ENCODE results near the gene SLAMF9.
A peak's percentile ranks its signal among the peaks of the same experiment; 100 is the strongest.

SLAMF9 gene

GRCh38 chr1:159949123-159949522 is 4.9 kb downstream of the SLAMF9 start:
- peaks cover 14% of the 10 kb centered on the region for H3K4me1 ChIP-seq
- no peaks in the 10 kb centered on the region for H3K9me3 ChIP-seq
- in situ Hi-C loops (cut with MboI; ENCODE audit: low sequenced_read_pairs) = loop anchor here (25.0 kb wide), 2 partner anchors 288 to 413 kb away; partner anchors contain the start of gene NHLH1
- no peaks in the 10 kb centered on the region for H3K27me3 ChIP-seq (ENCODE audit: low read depth)
- H3K4me3 ChIP-seq = no peak overlapping the region
- no peaks in the 10 kb centered on the region for H3K36me3 ChIP-seq (replicated peaks)
- no peak for DNase-seq (ENCODE audit: low spot score in 2 of 2)

GRCh38 chr1:159947942-159948341 is 6.1 kb downstream of the SLAMF9 start:
- Histone ChIP-seq H3K36me3 (replicated peaks) (no peaks in the 10 kb centered on the region), H3K4me3 (no peak overlapping the region), H3K9me3 (no peaks in the 10 kb centered on the region), H3K4me1 (peaks cover 14% of the 10 kb centered on the region), H3K27me3 (ENCODE audit: low read depth) (no peaks in the 10 kb centered on the region)
- DNase-seq (ENCODE audit: low spot score in 2 of 2) = no peak
- in situ Hi-C loops (cut with MboI; ENCODE audit: low sequenced_read_pairs) = loop anchor here (25.0 kb wide), 2 partner anchors 289 to 414 kb away; partner anchors contain the start of gene NHLH1

- DNase-seq (ENCODE audit: low spot score in 2 of 2) = no peak
- in situ Hi-C loops (cut with MboI; ENCODE audit: low sequenced_read_pairs) = loop anchor here (25.0 kb wide), 2 partner anchors 291 to 416 kb away; partner anchors contain the start of gene NHLH1
- peak overlapping the region; percentile 43 for H3K4me3 ChIP-seq
- no peaks in the 10 kb centered on the region for H3K36me3 ChIP-seq (replicated peaks)
- H3K4me1 ChIP-seq = peaks cover 14% of the 10 kb centered on the region
- no peaks in the 10 kb centered on the region for H3K9me3 ChIP-seq
- H3K27me3 ChIP-seq (ENCODE audit: low read depth) = no peaks in the 10 kb centered on the region
Observed at GRCh38 chr1:159946242-159947187, 7.5 kb downstream of the SLAMF9 start.

GRCh38 chr1:159945483-159946241 is 8.4 kb downstream of the SLAMF9 start, which contains the start of gene IGSF9:
Gene IGSF9 (minus strand): TSS chr1:159945613. CDS start chr1:159943454, 2,159 bp downstream.
- H3K9me3 ChIP-seq = no peaks in the 10 kb centered on the region
- H3K4me1 ChIP-seq = peaks cover 14% of the 10 kb centered on the region
- peak; percentile 89 to 96 for DNase-seq (ENCODE audit: low spot score in 2 of 2)
- H3K27me3 ChIP-seq (ENCODE audit: low read depth) = no peaks in the 10 kb centered on the region
- H3K4me3 ChIP-seq = peak within 1 kb of the TSS; percentile 43
- H3K36me3 ChIP-seq (replicated peaks) = no peaks in the 10 kb centered on the region
- in situ Hi-C loops (cut with MboI; ENCODE audit: low sequenced_read_pairs) = loop anchor here (25.0 kb wide), 2 partner anchors 292 to 417 kb away; partner anchors contain the start of gene NHLH1

GRCh38 chr1:159944623-159945455 is 9.2 kb downstream of the SLAMF9 start:
- H3K36me3 ChIP-seq (replicated peaks) = no peaks in the 10 kb centered on the region
- no peak for DNase-seq (ENCODE audit: low spot score in 2 of 2)
- H3K4me3 ChIP-seq = peak overlapping the region; percentile 43
- in situ Hi-C loops (cut with MboI; ENCODE audit: low sequenced_read_pairs) = loop anchor here (25.0 kb wide), 2 partner anchors 292 to 417 kb away; partner anchors contain the start of gene NHLH1
- H3K4me1 ChIP-seq = peaks cover 18% of the 10 kb centered on the region
- H3K27me3 ChIP-seq (ENCODE audit: low read depth) = no peaks in the 10 kb centered on the region
- no peaks in the 10 kb centered on the region for H3K9me3 ChIP-seq

GRCh38 chr1:159943908-159944622 is 10.0 kb downstream of the SLAMF9 start:
- Histone ChIP-seq H3K9me3 (no peaks in the 10 kb centered on the region), H3K36me3 (replicated peaks) (no peaks in the 10 kb centered on the region), H3K4me1 (peaks cover 21% of the 10 kb centered on the region), H3K4me3 (no peak overlapping the region), H3K27me3 (ENCODE audit: low read depth) (no peaks in the 10 kb centered on the region)
- in situ Hi-C loops (cut with MboI; ENCODE audit: low sequenced_read_pairs) = loop anchor here (25.0 kb wide), 2 partner anchors 293 to 418 kb away; partner anchors contain the start of gene NHLH1
- no peak for DNase-seq (ENCODE audit: low spot score in 2 of 2)

GRCh38 chr1:159943278-159943640 is 10.8 kb downstream of the SLAMF9 start:
- DNase-seq (ENCODE audit: low spot score in 2 of 2) = no peak
- in situ Hi-C loops (cut with MboI; ENCODE audit: low sequenced_read_pairs) = loop anchor here (25.0 kb wide), 2 partner anchors 294 to 419 kb away; partner anchors contain the start of gene NHLH1
- H3K4me1 ChIP-seq = peaks cover 23% of the 10 kb centered on the region
- no peaks in the 10 kb centered on the region for H3K36me3 ChIP-seq (replicated peaks)
- H3K9me3 ChIP-seq = no peaks in the 10 kb centered on the region
- H3K4me3 ChIP-seq = no peak overlapping the region
- no peaks in the 10 kb centered on the region for H3K27me3 ChIP-seq (ENCODE audit: low read depth)

- Histone ChIP-seq H3K27me3 (ENCODE audit: low read depth) (no peaks in the 10 kb centered on the region), H3K4me3 (no peak overlapping the region), H3K9me3 (no peaks in the 10 kb centered on the region), H3K4me1 (peaks cover 27% of the 10 kb centered on the region), H3K36me3 (replicated peaks) (no peaks in the 10 kb centered on the region)
- DNase-seq (ENCODE audit: low spot score in 2 of 2) = no peak
- in situ Hi-C loops (cut with MboI; ENCODE audit: low sequenced_read_pairs) = loop anchor here (25.0 kb wide), 2 partner anchors 295 to 420 kb away; partner anchors contain the start of gene NHLH1
Observed at GRCh38 chr1:159942632-159943277, 11.3 kb downstream of the SLAMF9 start.

GRCh38 chr1:159941591-159942560 is 12.2 kb downstream of the SLAMF9 start:
- no peak for DNase-seq (ENCODE audit: low spot score in 2 of 2)
- Histone ChIP-seq H3K4me3 (no peak overlapping the region), H3K27me3 (ENCODE audit: low read depth) (no peaks in the 10 kb centered on the region), H3K4me1 (peaks cover 25% of the 10 kb centered on the region), H3K36me3 (replicated peaks) (no peaks in the 10 kb centered on the region), H3K9me3 (no peaks in the 10 kb centered on the region)
- in situ Hi-C loops (cut with MboI; ENCODE audit: low sequenced_read_pairs) = loop anchor here (25.0 kb wide), 2 partner anchors 295 to 420 kb away; partner anchors contain the start of gene NHLH1

- no peaks in the 10 kb centered on the region for H3K27me3 ChIP-seq (ENCODE audit: low read depth)
Observed at GRCh38 chr1:159941141-159941540, 12.9 kb downstream of the SLAMF9 start.

GRCh38 chr1:159940006-159940620 is 13.9 kb downstream of the SLAMF9 start:
- Histone ChIP-seq H3K27me3 (ENCODE audit: low read depth) (no peaks in the 10 kb centered on the region), H3K4me1 (peaks cover 15% of the 10 kb centered on the region), H3K9me3 (no peaks in the 10 kb centered on the region), H3K36me3 (replicated peaks) (no peaks in the 10 kb centered on the region), H3K4me3 (no peak overlapping the region)
- DNase-seq (ENCODE audit: low spot score in 2 of 2) = no peak
- in situ Hi-C loops (cut with MboI; ENCODE audit: low sequenced_read_pairs) = loop anchor here (25.0 kb wide), 2 partner anchors 297 to 422 kb away; partner anchors contain the start of gene NHLH1

More at GRCh38 chr1:159941141-159941540, 12.9 kb downstream of the SLAMF9 start:
- no peak overlapping the region for H3K4me3 ChIP-seq
- no peaks in the 10 kb centered on the region for H3K9me3 ChIP-seq
- peaks cover 22% of the 10 kb centered on the region for H3K4me1 ChIP-seq
- peak; percentile 4 to 36 for DNase-seq (ENCODE audit: low spot score in 2 of 2)
- in situ Hi-C loops (cut with MboI; ENCODE audit: low sequenced_read_pairs) = loop anchor here (25.0 kb wide), 2 partner anchors 296 to 421 kb away; partner anchors contain the start of gene NHLH1
- no peaks in the 10 kb centered on the region for H3K36me3 ChIP-seq (replicated peaks)

Measured in HAP-1 (cell line).